ENCODE data around the gene ATP6V0E1.
"Not testable (repeated sequence)": the region's sequence is repeated elsewhere in the genome, so short reads cannot be mapped to it uniquely, and the experiment has no call there.

The ATP6V0E1 gene

DNA sequence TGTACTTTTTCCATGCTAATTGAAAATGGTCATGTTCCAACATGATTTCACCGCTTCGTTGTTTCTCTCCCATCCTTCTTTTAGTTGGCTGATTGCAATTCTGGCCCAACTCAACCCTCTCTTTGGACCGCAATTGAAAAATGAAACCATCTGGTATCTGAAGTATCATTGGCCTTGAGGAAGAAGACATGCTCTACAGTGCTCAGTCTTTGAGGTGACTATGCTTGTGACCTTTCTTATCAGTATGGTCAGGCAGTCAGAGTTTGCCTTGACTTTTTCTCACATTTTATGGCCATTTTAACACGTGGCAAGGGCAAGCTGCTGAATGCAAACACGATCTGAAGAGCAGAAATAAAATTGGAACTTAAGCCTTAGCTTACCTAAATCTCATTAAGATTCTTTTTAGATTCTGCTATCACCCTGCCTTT, 36.6 kb downstream of the ATP6V0E1 start:
- TF ChIP-seq ZFX (IDR thresholded peaks at IDR 0.05; ENCODE audit: borderline replicate concordance) (no peak), CTCF (IDR thresholded peaks at IDR 0.05) (no peak)
- H3K27ac ChIP-seq, result no peak overlapping the region

- TF ChIP-seq CTCF (IDR thresholded peaks at IDR 0.05) (no peak), ZFX (IDR thresholded peaks at IDR 0.05; ENCODE audit: borderline replicate concordance) (no peak)
- no peak overlapping the region for H3K27ac ChIP-seq
Observed at GRCh38 chr5:173020643-173021042, 37.1 kb downstream of the ATP6V0E1 start.

DNA sequence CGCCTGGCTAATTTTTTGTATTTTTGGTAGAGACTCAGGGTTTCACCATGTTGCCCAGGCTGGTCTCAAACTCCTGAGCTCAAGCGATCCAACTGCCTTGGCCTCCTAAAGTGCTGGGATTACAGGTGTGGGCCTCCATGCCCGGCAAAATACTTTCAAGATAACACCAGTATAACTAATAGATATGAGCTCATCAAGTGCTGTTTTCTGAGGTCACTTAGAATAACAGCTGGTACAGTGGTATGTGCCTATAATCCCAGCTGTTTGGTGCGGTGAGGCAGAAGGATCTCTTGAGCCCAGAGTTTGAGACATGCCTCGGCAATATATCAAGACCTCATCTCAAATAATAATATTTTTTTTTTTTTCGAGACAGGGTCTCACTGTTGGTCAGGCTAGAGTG, 42.1 kb downstream of the ATP6V0E1 start:
- TF ChIP-seq CTCF (IDR thresholded peaks at IDR 0.05) (no peak), ZFX (IDR thresholded peaks at IDR 0.05; ENCODE audit: borderline replicate concordance) (no peak)
- no peak overlapping the region for H3K27ac ChIP-seq

GRCh38 chr5:173027905-173028304, 44.3 kb downstream of the ATP6V0E1 start:
- no peak overlapping the region for H3K27ac ChIP-seq
- no peak for TF ChIP-seq ZFX (IDR thresholded peaks at IDR 0.05; ENCODE audit: borderline replicate concordance)
- TF ChIP-seq CTCF (IDR thresholded peaks at IDR 0.05), result no peak

DNA sequence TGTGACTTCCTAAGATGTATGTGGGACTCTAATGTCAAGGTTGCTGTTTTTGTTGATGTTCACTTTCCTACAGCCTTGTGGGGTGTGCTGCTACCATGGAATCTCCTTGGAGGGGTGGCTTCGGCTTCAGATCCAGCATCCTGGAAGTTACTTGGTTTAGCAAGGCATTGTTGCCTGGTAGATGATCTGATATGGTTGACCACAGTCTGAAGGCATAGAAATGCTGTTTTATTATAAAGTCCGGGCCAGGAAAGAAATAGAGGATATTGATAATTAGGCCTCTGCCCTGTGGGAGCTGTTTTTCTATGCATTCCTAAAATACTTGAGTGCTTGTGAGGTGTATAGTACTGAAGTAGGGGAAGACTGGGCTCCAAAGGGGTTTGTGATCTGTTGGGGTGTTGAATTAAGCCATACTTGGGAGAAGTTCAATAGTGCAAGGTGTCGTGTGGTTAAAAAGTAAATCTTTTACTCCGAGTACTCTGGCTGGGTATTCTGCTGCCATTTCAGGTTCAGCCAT, 45.3 kb downstream of the ATP6V0E1 start:
- TF ChIP-seq CTCF (IDR thresholded peaks at IDR 0.05), result no peak

DNA sequence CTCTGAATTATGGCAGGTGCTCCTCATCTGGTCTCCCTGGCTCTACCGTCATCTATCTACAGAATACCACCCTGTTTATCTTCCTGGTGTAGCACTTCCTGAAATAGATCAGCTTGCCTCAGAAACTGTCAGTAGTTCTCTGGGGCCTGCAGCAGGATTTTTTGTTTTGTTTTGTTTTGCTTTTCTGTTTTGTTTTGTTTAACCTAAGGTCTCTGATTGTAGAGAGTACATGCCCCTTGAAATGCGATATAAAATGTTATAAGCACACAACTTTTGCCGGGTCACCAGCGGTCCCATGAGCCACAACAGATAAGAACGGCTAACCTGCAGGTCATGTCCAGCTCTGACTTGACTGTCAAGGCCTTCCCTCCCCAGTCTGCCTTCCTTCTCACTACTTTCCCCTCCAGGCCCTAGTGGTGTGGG, 45.9 kb downstream of the ATP6V0E1 start:
- TF ChIP-seq ZFX (IDR thresholded peaks at IDR 0.05; ENCODE audit: borderline replicate concordance) (no peak), CTCF (IDR thresholded peaks at IDR 0.05) (no peak)
- no peak overlapping the region for H3K27ac ChIP-seq

More for the DNA sequence above, 45.3 kb downstream of the ATP6V0E1 start:
- H3K27ac ChIP-seq, result no peak overlapping the region

DNA sequence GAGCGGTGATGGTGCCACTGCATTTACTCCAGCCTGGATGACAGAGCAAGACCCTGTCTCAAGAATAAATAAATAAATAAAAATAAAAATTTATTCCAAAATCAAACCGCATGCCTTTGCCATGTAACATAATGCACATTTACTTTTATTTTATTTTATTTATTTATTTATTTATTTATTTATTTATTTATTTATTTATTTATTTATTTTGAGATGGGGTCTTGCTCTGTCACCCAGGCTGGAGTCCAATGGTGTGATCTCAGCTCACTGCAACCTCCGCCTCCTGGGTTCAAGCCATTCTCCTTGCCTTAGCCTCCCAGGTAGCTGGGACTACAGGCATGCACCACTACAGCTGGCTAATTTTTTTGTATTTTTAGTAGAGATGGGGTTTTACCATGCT, 48.5 kb downstream of the ATP6V0E1 start:
- not testable (repeated sequence) for H3K27ac ChIP-seq

- no peak for TF ChIP-seq CTCF (IDR thresholded peaks at IDR 0.05)
- no peak for TF ChIP-seq ZFX (IDR thresholded peaks at IDR 0.05; ENCODE audit: borderline replicate concordance)
- H3K27ac ChIP-seq, result no peak overlapping the region
Observed at GRCh38 chr5:173032730-173033129, 49.2 kb downstream of the ATP6V0E1 start.
